Hypothalamus (tissue), 51 donors: ENCODE measurements around the gene ANO2.

Experiments
- DNase-seq, 51 donors: peaks; one replicate each; lab custom pipeline; 2025; lab: John Stamatoyannopoulos, UW

Gene ANO2

GRCh38 chr12:5945071-5946008, at the start of gene ANO2:
Gene ANO2, minus strand, starts transcription at chr12:5945259. Its CDS starts 42 bp downstream, at chr12:5945217.
- DNase-seq = peak in 4 of 51 donors; percentile 2 to 36 (median 11)

- no peak for DNase-seq
These were observed 44.6 kb upstream of the ANO2 start for GRCh38 chr12:5989621-5990020.

GRCh38 chr12:5988659-5989116, 43.6 kb upstream of the ANO2 start:
- DNase-seq = peak in 46 of 51 donors; percentile 14 to 86 (median 55)

- no peak for DNase-seq
These were observed 43.0 kb upstream of the ANO2 start for GRCh38 chr12:5988088-5988487.

DNA sequence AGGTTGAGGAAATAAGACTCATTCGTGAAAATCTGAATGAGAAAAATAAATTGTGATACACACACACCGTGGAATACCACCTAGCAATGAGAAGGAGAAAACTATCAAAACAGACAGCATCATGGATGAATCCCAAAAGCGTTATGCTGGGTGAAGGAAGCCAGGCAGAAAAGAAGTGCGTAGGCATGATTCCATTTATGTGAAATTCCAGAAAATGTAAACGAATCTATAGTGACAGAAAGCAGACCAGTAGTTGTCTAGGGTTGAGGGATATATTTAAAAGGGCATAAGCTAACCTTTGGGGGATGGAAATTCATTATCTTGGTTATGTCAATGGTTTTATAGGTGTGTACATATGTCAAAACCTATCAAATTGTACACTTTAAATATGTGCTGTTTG, 42.5 kb upstream of the ANO2 start:
- DNase-seq = no peak

GRCh38 chr12:5985471-5985870, 40.4 kb upstream of the ANO2 start:
- DNase-seq = no peak

GRCh38 chr12:5984873-5985272, 39.8 kb upstream of the ANO2 start:
- no peak for DNase-seq

GRCh38 chr12:5982106-5982505, 37.0 kb upstream of the ANO2 start:
- no peak for DNase-seq

DNA sequence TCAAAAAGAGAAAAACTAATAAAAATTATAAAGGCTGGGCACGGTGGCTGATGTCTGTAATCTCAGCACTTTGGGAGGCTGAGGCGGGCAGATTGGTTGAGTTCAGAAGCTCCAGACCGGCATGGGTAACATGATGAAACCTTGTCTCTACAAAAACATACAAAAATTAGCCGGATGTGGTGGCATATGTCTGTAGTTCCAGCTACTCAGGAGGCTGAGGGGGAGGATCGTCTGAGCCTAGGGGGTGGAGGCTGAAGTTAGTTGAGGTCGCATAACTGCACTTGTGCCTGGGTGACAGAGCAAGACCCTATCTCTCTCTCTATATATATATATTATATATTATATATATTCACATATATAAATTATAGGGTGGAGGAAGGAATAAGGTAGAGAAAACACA, 32.5 kb upstream of the ANO2 start:
- DNase-seq = no peak

- DNase-seq = no peak
These were observed 31.7 kb upstream of the ANO2 start for GRCh38 chr12:5976711-5977110.

DNA sequence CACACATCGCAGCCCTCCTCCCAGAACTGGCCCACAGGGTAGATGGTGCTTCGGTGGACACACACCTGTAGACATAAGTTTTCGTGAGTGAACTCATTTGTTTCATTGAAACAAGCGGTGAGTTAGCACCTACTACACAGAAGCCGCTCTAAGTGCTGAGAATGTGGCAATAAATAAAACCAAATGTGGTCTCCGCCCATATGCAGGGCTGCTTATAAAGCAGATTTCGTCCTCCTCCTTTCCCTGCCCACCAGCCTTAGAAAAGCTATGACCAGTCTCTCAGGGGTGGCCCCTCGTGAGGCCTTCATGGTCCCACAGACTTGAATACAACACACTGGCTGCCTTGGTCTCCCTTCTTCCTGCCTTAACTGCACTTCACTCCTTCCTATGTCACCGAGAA, 31.1 kb upstream of the ANO2 start:
- DNase-seq = no peak

DNA sequence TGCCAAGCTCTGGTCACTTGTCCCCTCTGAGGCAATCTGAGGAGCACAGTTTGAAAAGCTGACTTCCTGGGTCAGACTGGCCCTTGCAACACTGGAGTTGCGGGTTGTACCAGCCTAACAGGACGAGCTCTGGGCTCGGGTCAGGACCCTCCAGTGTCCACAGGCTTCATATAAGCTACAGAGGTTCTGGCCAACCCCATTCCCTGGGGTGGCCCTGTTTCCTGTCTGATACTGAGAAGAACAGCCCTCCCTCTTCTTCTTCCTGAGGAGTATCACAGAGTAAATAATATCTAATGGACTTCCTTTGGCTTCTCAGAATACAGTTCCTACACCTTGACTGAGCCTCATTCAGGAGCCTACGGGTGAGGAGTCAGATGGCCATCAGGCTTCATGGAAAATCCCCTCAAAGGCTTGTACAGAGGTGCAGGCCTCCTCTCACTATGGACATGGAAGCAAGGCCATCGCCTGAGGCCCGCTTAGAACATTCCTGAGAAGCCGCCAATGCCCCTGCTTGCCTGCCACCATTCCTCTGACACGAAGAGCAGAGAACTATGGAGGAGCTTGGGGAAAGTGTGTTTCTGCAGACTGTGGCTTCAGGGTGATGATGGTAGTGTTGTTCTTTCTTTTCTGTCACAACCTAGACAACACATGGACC, 28.5 kb upstream of the ANO2 start:
- DNase-seq = no peak

GRCh38 chr12:5972387-5972786, 27.3 kb upstream of the ANO2 start:
- DNase-seq = no peak

GRCh38 chr12:5971194-5971850, 26.3 kb upstream of the ANO2 start:
- DNase-seq = no peak

DNA sequence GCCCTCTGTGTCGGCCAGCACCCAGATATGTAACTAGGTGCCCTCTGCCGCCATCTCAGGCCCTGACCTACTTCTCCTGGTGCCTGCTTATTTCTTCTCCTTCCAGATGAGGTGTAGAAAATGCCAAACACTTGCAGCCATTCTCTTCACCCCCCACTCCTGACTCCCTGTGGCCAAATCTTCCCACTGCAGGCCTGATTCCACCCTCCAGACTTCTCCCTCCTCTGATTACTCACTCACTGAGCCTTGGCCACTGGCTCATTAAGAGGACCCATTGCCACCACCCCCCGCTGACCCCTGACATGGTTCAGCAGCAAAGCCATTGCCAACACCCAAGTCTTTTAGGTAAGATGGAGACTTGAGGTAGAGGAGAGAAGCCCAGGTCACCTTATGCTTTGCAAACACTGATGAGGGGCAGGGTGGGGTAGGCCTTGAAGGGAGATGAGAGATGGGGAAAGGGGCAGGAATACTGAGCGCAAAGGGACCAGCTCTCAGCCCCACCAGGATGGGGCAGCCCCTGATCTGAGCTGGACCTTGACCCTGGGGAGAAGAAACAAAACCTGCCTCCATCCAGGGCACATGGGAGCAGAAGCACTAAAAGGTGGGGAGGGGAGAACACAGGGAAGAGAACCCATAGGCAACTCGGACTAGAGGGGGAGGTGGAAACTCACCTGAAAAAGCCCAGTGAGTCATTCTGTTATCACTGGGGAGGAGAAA, 25.1 kb upstream of the ANO2 start:
- DNase-seq = no peak

GRCh38 chr12:5969156-5969973, 24.3 kb upstream of the ANO2 start:
- no peak for DNase-seq

- DNase-seq = no peak
These were observed 22.8 kb upstream of the ANO2 start for GRCh38 chr12:5967645-5968415.

DNA sequence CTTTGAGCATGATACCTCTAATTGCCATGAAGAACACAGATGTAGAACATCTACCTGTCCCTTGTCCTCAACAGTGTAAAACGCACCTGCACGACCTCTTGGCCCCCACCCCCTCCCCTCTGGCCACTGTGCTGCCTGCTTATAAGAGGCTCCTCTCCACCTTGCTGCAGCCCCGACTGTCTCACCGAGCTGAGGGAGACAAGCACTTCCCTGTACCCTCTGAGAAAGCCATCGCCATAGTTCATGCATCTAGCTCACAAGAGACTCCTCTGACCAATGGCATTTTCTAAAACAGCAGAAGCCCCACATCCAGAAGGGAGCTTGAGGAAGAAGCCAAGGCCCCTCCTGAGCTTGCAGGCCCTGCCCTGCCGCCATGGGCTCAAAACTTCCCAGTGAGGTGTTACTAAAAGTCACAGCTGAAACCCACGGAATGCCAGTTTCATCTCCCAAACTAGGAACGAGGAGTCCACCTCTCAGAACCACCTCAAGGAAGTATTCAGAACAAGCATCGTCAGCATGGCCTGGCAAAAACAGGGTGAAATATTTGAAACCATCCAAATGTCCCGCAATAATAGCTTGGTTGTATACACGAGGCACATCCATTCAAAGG, 21.5 kb upstream of the ANO2 start:
- DNase-seq = no peak
